PFSK-1 (cell line): ENCODE data around the gene JOSD1.

Source experiments
- FOXP2 ChIP-seq: optimal IDR thresholded peaks from 2 replicates; pipeline ENCODE3; 2011; ENCODE audit warnings: borderline replicate concordance, control low read depth, inconsistent platforms; ENCODE audit not compliant: insufficient read depth; ENCODE audit errors: extremely low read length, extremely low read depth
- POLR2AphosphoS5 ChIP-seq: IDR thresholded peaks from 2 replicates; pipeline ENCODE4 v1.6.1; 2012; ENCODE audit warnings: low read depth, mild to moderate bottlenecking, control low read depth, low read length, moderate library complexity
- REST ChIP-seq, 2 experiments: IDR thresholded peaks; 2 replicates each; pipeline versions ENCODE4 v1.6.1 to v1.8.0; 2011 to 2012; ENCODE audit warnings: low read depth in 2 of 2, low read length in 2 of 2, control low read depth in 1 of 2, inconsistent platforms in 1 of 2, mild to moderate bottlenecking in 1 of 2, moderate library complexity in 1 of 2; ENCODE audit not compliant: insufficient read depth in 1 of 2
- SIN3A ChIP-seq: IDR thresholded peaks from 2 replicates; pipeline ENCODE4 v1.6.1; 2012; ENCODE audit warnings: mild to moderate bottlenecking, low read length, moderate library complexity, borderline replicate concordance; ENCODE audit not compliant: insufficient read depth
- TAF1 ChIP-seq: IDR thresholded peaks from 2 replicates; pipeline ENCODE4 v1.6.1; 2012; ENCODE audit warnings: low read length, control low read depth, borderline replicate concordance; ENCODE audit not compliant: insufficient read depth

The JOSD1 gene

GRCh38 chr22:38742176-38742942, 41.6 kb upstream of the JOSD1 start:
- no peak for TF ChIP-seq REST (IDR thresholded peaks at IDR 0.05; ENCODE audit: insufficient read depth in 1 of 2, low read depth in 2 of 2, low read length in 2 of 2)
- TF ChIP-seq SIN3A: no peak
- no peak for TF ChIP-seq FOXP2
- TF ChIP-seq POLR2AphosphoS5: no peak

- TF ChIP-seq SIN3A (no peak), FOXP2 (no peak), TAF1 (no peak), POLR2AphosphoS5 (no peak), REST (IDR thresholded peaks at IDR 0.05; ENCODE audit: insufficient read depth in 1 of 2, low read depth in 2 of 2, low read length in 2 of 2) (no peak)
These were observed 40.8 kb upstream of the JOSD1 start for GRCh38 chr22:38741576-38741975.

GRCh38 chr22:38741166-38741565, 40.4 kb upstream of the JOSD1 start:
- TF ChIP-seq REST (IDR thresholded peaks at IDR 0.05; ENCODE audit: insufficient read depth in 1 of 2, low read depth in 2 of 2, low read length in 2 of 2) (no peak), FOXP2 (no peak), POLR2AphosphoS5 (no peak), TAF1 (no peak), SIN3A (no peak)

- no peak for TF ChIP-seq POLR2AphosphoS5
- TF ChIP-seq TAF1: no peak
- no peak for TF ChIP-seq SIN3A
- no peak for TF ChIP-seq REST (IDR thresholded peaks at IDR 0.05; ENCODE audit: insufficient read depth in 1 of 2, low read depth in 2 of 2, low read length in 2 of 2)
- TF ChIP-seq FOXP2: no peak
These were observed 40.0 kb upstream of the JOSD1 start for GRCh38 chr22:38740754-38741153.
